Nephron progenitor cell (in vitro differentiated cells): ENCODE data around the gene LMLN.

Experiments used
- DNase-seq: peaks from one replicate; pipeline ENCODE4 v3.0.0; 2021
- H3K27ac Mint-ChIP-seq: 2 replicates; pipeline ENCODE4 v1.8.0; 2021; ENCODE audit warnings: mild to moderate bottlenecking, moderate library complexity, mixed read lengths
- H3K27me3 Mint-ChIP-seq: 2 replicates; pipeline ENCODE4 v1.8.0; 2021; ENCODE audit warnings: mild to moderate bottlenecking, low read depth, mixed read lengths; ENCODE audit not compliant: poor library complexity
- H3K36me3 Mint-ChIP-seq: 2 replicates; pipeline ENCODE4 v1.8.0; 2021; ENCODE audit warnings: low read depth, mixed read lengths
- H3K4me1 Mint-ChIP-seq: 2 replicates; pipeline ENCODE4 v1.8.0; 2021; ENCODE audit warnings: mixed read lengths
- H3K4me3 Mint-ChIP-seq: 2 replicates; pipeline ENCODE4 v1.8.0; 2021; ENCODE audit warnings: mild to moderate bottlenecking, moderate library complexity, mixed read lengths
- H3K9me3 Mint-ChIP-seq: 2 replicates; pipeline ENCODE4 v1.8.0; 2021; ENCODE audit warnings: mild to moderate bottlenecking, moderate library complexity, mixed read lengths
- CTCF ChIP-seq: fragments of 200-600 bp; sonication (generic); IDR thresholded peaks from 2 replicates; pipeline ENCODE4 v1.5.0; 2021; ENCODE audit warnings: antibody characterized with exemption

LMLN gene

GRCh38 chr3:198061119-198062067, 101.4 kb downstream of the LMLN start:
- Mint-ChIP-seq H3K36me3 (no peaks in the 10 kb centered on the region), H3K27me3 (peaks cover 45% of the 10 kb centered on the region), H3K27ac (no peak overlapping the region), H3K4me3 (no peak overlapping the region), H3K9me3 (peaks cover 5% of the 10 kb centered on the region), H3K4me1 (peaks cover 5% of the 10 kb centered on the region)
- no peak for DNase-seq
- no peak for TF ChIP-seq CTCF

- no peak for TF ChIP-seq CTCF
- H3K4me1 Mint-ChIP-seq = peaks cover 5% of the 10 kb centered on the region
- no peaks in the 10 kb centered on the region for H3K36me3 Mint-ChIP-seq
- no peak overlapping the region for H3K4me3 Mint-ChIP-seq
- H3K9me3 Mint-ChIP-seq = peaks cover 2% of the 10 kb centered on the region
- H3K27me3 Mint-ChIP-seq = peaks cover 45% of the 10 kb centered on the region
- no peak overlapping the region for H3K27ac Mint-ChIP-seq
- DNase-seq = no peak
These were observed 102.0 kb downstream of the LMLN start for GRCh38 chr3:198062068-198062465.

- Mint-ChIP-seq H3K9me3 (no peaks in the 10 kb centered on the region), H3K27ac (no peak overlapping the region), H3K4me3 (no peak overlapping the region), H3K4me1 (peaks cover 5% of the 10 kb centered on the region), H3K27me3 (peaks cover 30% of the 10 kb centered on the region), H3K36me3 (no peaks in the 10 kb centered on the region)
- no peak for DNase-seq
- no peak for TF ChIP-seq CTCF
These were observed 104.4 kb downstream of the LMLN start for GRCh38 chr3:198064420-198064819.

GRCh38 chr3:198065897-198066296, 105.9 kb downstream of the LMLN start:
- Mint-ChIP-seq H3K36me3 (no peaks in the 10 kb centered on the region), H3K27ac (no peak overlapping the region), H3K27me3 (peaks cover 18% of the 10 kb centered on the region), H3K9me3 (no peaks in the 10 kb centered on the region), H3K4me3 (no peak overlapping the region), H3K4me1 (peaks cover 5% of the 10 kb centered on the region)
- no peak for TF ChIP-seq CTCF
- no peak for DNase-seq

GRCh38 chr3:198067416-198067815, 107.4 kb downstream of the LMLN start:
- Mint-ChIP-seq H3K36me3 (no peaks in the 10 kb centered on the region), H3K4me1 (no peaks in the 10 kb centered on the region), H3K4me3 (no peak overlapping the region), H3K9me3 (no peaks in the 10 kb centered on the region), H3K27me3 (peaks cover 17% of the 10 kb centered on the region), H3K27ac (no peak overlapping the region)
- no peak for DNase-seq
- no peak for TF ChIP-seq CTCF

GRCh38 chr3:198070871-198071270, 110.9 kb downstream of the LMLN start:
- DNase-seq = no peak
- Mint-ChIP-seq H3K27me3 (peaks cover 46% of the 10 kb centered on the region), H3K4me3 (no peak overlapping the region), H3K36me3 (no peaks in the 10 kb centered on the region), H3K4me1 (no peaks in the 10 kb centered on the region), H3K27ac (no peak overlapping the region), H3K9me3 (no peaks in the 10 kb centered on the region)
- TF ChIP-seq CTCF = no peak
